MM.1S (cell line): ENCODE measurements around the gene CCNT2.

Experiments used
- DNase-seq: peaks from one replicate; pipeline ENCODE4 v3.0.0-alpha.2; 2015
- H2AFZ ChIP-seq: fragments of 300-600 bp; sonication (generic); 2 replicates; pipeline ENCODE4 v1.6.0; 2016; ENCODE audit warnings: antibody characterized with exemption, low read length
- H3F3A ChIP-seq: fragments of 300-600 bp; sonication (generic); 2 replicates; pipeline ENCODE4 v1.6.1; 2016; ENCODE audit warnings: mild to moderate bottlenecking, antibody characterized with exemption, low read length, moderate library complexity, mixed read lengths; ENCODE audit not compliant: insufficient read depth
- H3K27ac ChIP-seq: fragments of 300-600 bp; sonication (generic); 2 replicates; pipeline ENCODE4 v1.5.1; 2016; ENCODE audit warnings: mild to moderate bottlenecking, low read length
- H3K27me3 ChIP-seq: fragments of 300-600 bp; sonication (generic); replicated peaks from 2 replicates; pipeline ENCODE4 v1.6.0; 2016; ENCODE audit warnings: low read length; ENCODE audit not compliant: insufficient read depth
- H3K36me3 ChIP-seq: fragments of 300-600 bp; sonication (generic); replicated peaks from 2 replicates; pipeline ENCODE4 v1.6.1; 2016; ENCODE audit warnings: mild to moderate bottlenecking, low read length, mixed read lengths; ENCODE audit not compliant: insufficient read depth
- H3K4me1 ChIP-seq: fragments of 300-600 bp; sonication (generic); 2 replicates; pipeline ENCODE4 v1.6.1; 2016; ENCODE audit warnings: low read length, mixed read lengths
- H3K4me2 ChIP-seq: fragments of 300-600 bp; sonication (generic); 2 replicates; pipeline ENCODE4 v1.6.0; 2016; ENCODE audit warnings: low read depth, low read length
- H3K4me3 ChIP-seq: fragments of 300-600 bp; sonication (generic); 2 replicates; pipeline ENCODE4 v1.5.1; 2016; ENCODE audit warnings: low read length, mixed read lengths
- H3K79me2 ChIP-seq: fragments of 300-600 bp; sonication (generic); 2 replicates; pipeline ENCODE4 v1.6.1; 2016; ENCODE audit warnings: mixed run types, low read length, mixed read lengths
- H3K9ac ChIP-seq: fragments of 300-600 bp; sonication (generic); 2 replicates; pipeline ENCODE4 v1.6.1; 2016; ENCODE audit warnings: low read length, mixed read lengths
- H3K9me2 ChIP-seq: fragments of 300-600 bp; sonication (generic); replicated peaks from 2 replicates; pipeline ENCODE4 v1.6.1; 2016; ENCODE audit warnings: mild to moderate bottlenecking, low read length, mixed read lengths; ENCODE audit not compliant: insufficient read depth
- H3K9me3 ChIP-seq: fragments of 300-600 bp; sonication (generic); replicated peaks from 2 replicates; pipeline ENCODE4 v1.6.1; 2016; ENCODE audit warnings: mild to moderate bottlenecking, low read length, mixed read lengths; ENCODE audit not compliant: insufficient read depth
- H4K20me1 ChIP-seq: fragments of 300-600 bp; sonication (generic); 2 replicates; pipeline ENCODE4 v1.6.1; 2016; ENCODE audit warnings: mild to moderate bottlenecking, low read length, moderate library complexity, mixed read lengths; ENCODE audit not compliant: insufficient read depth
- CTCF ChIP-seq: fragments of 300-600 bp; sonication (generic); IDR thresholded peaks from 2 replicates; pipeline ENCODE4 v1.5.1; 2016; ENCODE audit warnings: antibody characterized with exemption, low read length, mixed read lengths
- EZH2 ChIP-seq: fragments of 300-600 bp; sonication (generic); optimal IDR thresholded peaks from 2 replicates; pipeline ENCODE3; 2017; ENCODE audit warnings: low read depth, mild to moderate bottlenecking, antibody characterized with exemption, low read length, mixed read lengths
- EZH2phosphoT487 ChIP-seq: fragments of 300-600 bp; sonication (generic); IDR thresholded peaks from 2 replicates; pipeline ENCODE4 v1.6.1; 2018; ENCODE audit warnings: antibody characterized with exemption, low read length

The CCNT2 gene

GRCh38 chr2:134949981-134950708, 31.5 kb downstream of the CCNT2 start:
- peaks cover 23% of the 10 kb centered on the region for H3K36me3 ChIP-seq
- H3F3A ChIP-seq: no peaks in the 10 kb centered on the region
- no peak for DNase-seq
- H3K27me3 ChIP-seq: no peaks in the 10 kb centered on the region
- H3K4me3 ChIP-seq: no peak overlapping the region
- no peaks in the 10 kb centered on the region for H3K4me1 ChIP-seq
- no peak overlapping the region for H3K4me2 ChIP-seq
- H4K20me1 ChIP-seq: no peaks in the 10 kb centered on the region; the same call in 1 of the 2 replicates
- H3K79me2 ChIP-seq: peaks cover 42% of the 10 kb centered on the region
- no peak overlapping the region for H3K9ac ChIP-seq
- H3K27ac ChIP-seq: no peak overlapping the region
- no peak overlapping the region for H2AFZ ChIP-seq
- TF ChIP-seq EZH2 (no peak), CTCF (no peak), EZH2phosphoT487 (no peak)
- no peaks in the 10 kb centered on the region for H3K9me3 ChIP-seq
- no peaks in the 10 kb centered on the region for H3K9me2 ChIP-seq

- Histone ChIP-seq H3K4me1 (no peaks in the 10 kb centered on the region), H3K27ac (no peak overlapping the region), H3F3A (no peaks in the 10 kb centered on the region), H3K36me3 (peaks cover 25% of the 10 kb centered on the region), H4K20me1 (no peaks in the 10 kb centered on the region; the same call in 1 of the 2 replicates), H3K4me3 (no peak overlapping the region), H3K27me3 (no peaks in the 10 kb centered on the region), H3K9me2 (no peaks in the 10 kb centered on the region), H3K79me2 (peaks cover 41% of the 10 kb centered on the region), H3K9ac (no peak overlapping the region), H3K4me2 (no peak overlapping the region), H2AFZ (no peak overlapping the region), H3K9me3 (no peaks in the 10 kb centered on the region)
- TF ChIP-seq EZH2 (no peak), EZH2phosphoT487 (no peak)
- DNase-seq: no peak
Measured at GRCh38 chr2:134950886-134951285, 32.3 kb downstream of the CCNT2 start.

- DNase-seq: no peak
- H3K27me3 ChIP-seq: no peaks in the 10 kb centered on the region
- H3F3A ChIP-seq: no peaks in the 10 kb centered on the region
- H2AFZ ChIP-seq: no peak overlapping the region
- H3K4me1 ChIP-seq: no peaks in the 10 kb centered on the region
- no peak overlapping the region for H3K4me3 ChIP-seq
- no peak overlapping the region for H3K9ac ChIP-seq
- peaks cover 30% of the 10 kb centered on the region for H3K79me2 ChIP-seq
- H3K36me3 ChIP-seq: peaks cover 16% of the 10 kb centered on the region
- no peak overlapping the region for H3K4me2 ChIP-seq
- H3K9me3 ChIP-seq: no peaks in the 10 kb centered on the region
- TF ChIP-seq CTCF: no peak
- TF ChIP-seq EZH2phosphoT487: no peak
- no peak for TF ChIP-seq EZH2
- H4K20me1 ChIP-seq: no peaks in the 10 kb centered on the region; the same call in 1 of the 2 replicates
- no peak overlapping the region for H3K27ac ChIP-seq
- no peaks in the 10 kb centered on the region for H3K9me2 ChIP-seq
Measured at GRCh38 chr2:134952608-134953007, 34.0 kb downstream of the CCNT2 start.

- TF ChIP-seq CTCF: no peak
- no peak for TF ChIP-seq EZH2phosphoT487
- no peak for TF ChIP-seq EZH2
- peaks cover 13% of the 10 kb centered on the region; the same call in 1 of the 2 replicates for H3K36me3 ChIP-seq
- H3K4me2 ChIP-seq: no peak overlapping the region
- no peaks in the 10 kb centered on the region for H3K27me3 ChIP-seq
- H3K9me3 ChIP-seq: no peaks in the 10 kb centered on the region
- H3K9me2 ChIP-seq: no peaks in the 10 kb centered on the region
- no peak for DNase-seq
- no peaks in the 10 kb centered on the region for H3K4me1 ChIP-seq
- H2AFZ ChIP-seq: no peak overlapping the region
- peaks cover 18% of the 10 kb centered on the region for H3K79me2 ChIP-seq
- H3K4me3 ChIP-seq: no peak overlapping the region
- no peak overlapping the region for H3K27ac ChIP-seq
- no peak overlapping the region for H3K9ac ChIP-seq
- no peaks in the 10 kb centered on the region; the same call in 1 of the 2 replicates for H4K20me1 ChIP-seq
- no peaks in the 10 kb centered on the region for H3F3A ChIP-seq
Measured at GRCh38 chr2:134954065-134954464, 35.4 kb downstream of the CCNT2 start.
